NT2/D1 (cell line): ENCODE results near the gene FOCAD.

Experiments used
- SUZ12 ChIP-seq: IDR thresholded peaks from 2 replicates; pipeline ENCODE4 v1.6.1; 2011; ENCODE audit not compliant: insufficient read length, insufficient read depth; ENCODE audit errors: extremely low read depth
- YY1 ChIP-seq: IDR thresholded peaks from 2 replicates; pipeline ENCODE4 v1.6.1; 2011; ENCODE audit not compliant: insufficient read length, insufficient read depth
- ZNF274 ChIP-seq: IDR thresholded peaks from 2 replicates; pipeline ENCODE4 v1.6.1; 2011; ENCODE audit warnings: mild to moderate bottlenecking, low read depth, low read length

DNA sequence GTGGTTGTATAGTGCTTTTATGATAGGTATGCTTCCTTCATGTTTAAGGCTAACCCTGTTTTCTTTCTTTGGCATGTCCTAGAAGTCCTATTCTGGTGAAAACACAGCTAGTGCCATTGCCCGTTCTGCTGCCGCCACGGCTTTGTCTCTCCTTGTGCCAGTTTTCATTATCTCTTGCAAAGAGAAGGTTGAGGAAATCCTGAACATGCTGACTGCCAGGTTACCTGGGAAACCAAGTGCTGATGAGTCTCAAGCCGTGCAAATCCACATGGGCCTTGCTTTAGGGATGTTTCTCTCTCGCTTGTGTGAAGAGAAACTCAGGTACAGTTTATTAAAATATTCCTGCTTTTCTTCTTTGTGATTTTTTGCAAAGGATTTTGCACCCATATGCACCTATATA lies 245.2 kb downstream of the FOCAD start:
- TF ChIP-seq SUZ12 (no peak), YY1 (no peak), ZNF274 (no peak)
